Spleen (tissue), 11 donors: ENCODE measurements around the gene TMOD4. TPM values are rescaled to one million over a fixed set of nuclear protein-coding genes. Genes with fewer than 3 reads are reported as not detected.
A peak's percentile ranks its signal among the peaks of the same experiment; 100 is the strongest.

Experiments used
- DNase-seq: peaks from one replicate; pipeline ENCODE4 v3.0.0-alpha.2; 2020
- H3K27ac ChIP-seq, 8 donors: fragments of 200-600 bp; sonication (generic) in 7 of 8; 1 replicate in 4 of 8; 2 replicates in 4 of 8; pipeline versions ENCODE4 v1.5.0 to v1.8.0; 2016 to 2021; ENCODE audit warnings: inconsistent platforms in 4 of 8, mild to moderate bottlenecking in 4 of 8, moderate library complexity in 1 of 8
- H3K27me3 ChIP-seq, 7 donors: fragments of 200-600 bp; sonication (generic) in 6 of 7; replicated peaks in 1 of 7; 1 replicate in 4 of 7; 2 replicates in 3 of 7; pipeline versions ENCODE4 v1.5.0 to v1.8.0; 2016 to 2021; ENCODE audit warnings: inconsistent platforms in 3 of 7, mild to moderate bottlenecking in 1 of 7
- H3K36me3 ChIP-seq, 6 donors: fragments of 200-600 bp; sonication (generic) in 5 of 6; 1 replicate in 4 of 6; 2 replicates in 2 of 6; pipeline versions ENCODE4 v1.5.0 to v1.8.0; 2016 to 2021; ENCODE audit warnings: inconsistent platforms in 2 of 6
- H3K4me1 ChIP-seq, 6 donors: fragments of 200-600 bp; sonication (generic) in 5 of 6; 1 replicate in 3 of 6; 2 replicates in 3 of 6; pipeline versions ENCODE4 v1.5.0 to v1.8.0; 2016 to 2021; ENCODE audit warnings: inconsistent platforms in 3 of 6
- H3K4me3 ChIP-seq, 8 donors: fragments of 200-600 bp; sonication (generic) in 7 of 8; 1 replicate in 4 of 8; 2 replicates in 4 of 8; pipeline versions ENCODE4 v1.5.0 to v1.8.0; 2016 to 2021; ENCODE audit warnings: inconsistent platforms in 4 of 8, mild to moderate bottlenecking in 4 of 8, moderate library complexity in 2 of 8
- H3K9me3 ChIP-seq, 8 donors: fragments of 200-600 bp; sonication (generic) in 7 of 8; 1 replicate in 4 of 8; 2 replicates in 4 of 8; pipeline versions ENCODE4 v1.5.0 to v1.8.0; 2016 to 2021; ENCODE audit warnings: inconsistent platforms in 4 of 8
- CTCF ChIP-seq, 11 experiments: fragments of 200-600 bp in 7 of 11; fragments of 450-650 bp in 4 of 11; sonication (generic) in 4 of 11; IDR thresholded peaks in 8 of 11; conservative IDR thresholded peaks in 3 of 11; 1 replicate in 7 of 11; 2 replicates in 4 of 11; pipeline versions ENCODE4 v1.4.0 to v1.8.0; 2016 to 2021; ENCODE audit warnings: antibody characterized with exemption in 11 of 11, inconsistent platforms in 4 of 11, mild to moderate bottlenecking in 1 of 11
- POLR2A ChIP-seq, 3 donors: fragments of 450-650 bp; IDR thresholded peaks; one replicate each; pipeline ENCODE4 v1.5.1; 2017; ENCODE audit warnings: antibody characterized with exemption in 3 of 3, mild to moderate bottlenecking in 1 of 3
- POLR2AphosphoS5 ChIP-seq, 3 donors: sonication (generic); formaldehyde crosslinking; IDR thresholded peaks; one replicate each; pipeline ENCODE4 v1.5.1; 2017; ENCODE audit warnings: antibody characterized with exemption in 3 of 3
- WGBS, 5 donors: extraction: QIAGEN DNeasy Blood & Tissue Kit in 3 of 5; methylation state at CpG; one replicate each; pipeline versions ENCODE4 v1.1.5 to v1.1.7; 2013 to 2018; 5-methylcytosine and 5-hydroxymethylcytosine counted together
- intact Hi-C: fragments of 100-400 bp; cut with DNase I; formaldehyde crosslinking; loops from one replicate; pipeline ENCODE4 v1.15.0; 2023; ENCODE audit warnings: low total_unique reads
- polyA plus RNA-seq, 3 donors: library from polyadenylated mRNA; stranded (reverse); fragments of 200-250 nt; gene quantifications; one replicate each; pipeline ENCODE4 v1.2.1, GENCODE V29; 2013
- total RNA-seq, 7 donors: library from RNA; depleted of rRNA in 3 of 7; stranded (reverse); fragments of >200 nt in 3 of 7; fragmentation: NEBNext Ultra II Directional in 4 of 7; extraction: Animal tissue kit (Norgen Biotek cat#: 25700) in 4 of 7; gene quantifications; one replicate each; pipeline versions ENCODE4 v1.1.0 to v1.2.1, GENCODE V29; 2016 to 2021
- donor health status: healthy with polysubstance abuse.
- donor health status: DM: no; HTN: no; CAD: no; lungs with moderate emphysema.
- donor health status: DM: no; HTN: no; CAD: no.
- donor health status: Bipolar disorder and iron deficiency.
- donor health status: healthy.
- donor health status: DM: no; HTN: no; CAD: no.
- donor health status: DM: yes; HTN: yes; CAD: no.

TMOD4 gene
- total and polyA plus RNA-seq, 10 donors = 0.44 to 2.0 (median 0.76) TPM; not detected in 3

DNA sequence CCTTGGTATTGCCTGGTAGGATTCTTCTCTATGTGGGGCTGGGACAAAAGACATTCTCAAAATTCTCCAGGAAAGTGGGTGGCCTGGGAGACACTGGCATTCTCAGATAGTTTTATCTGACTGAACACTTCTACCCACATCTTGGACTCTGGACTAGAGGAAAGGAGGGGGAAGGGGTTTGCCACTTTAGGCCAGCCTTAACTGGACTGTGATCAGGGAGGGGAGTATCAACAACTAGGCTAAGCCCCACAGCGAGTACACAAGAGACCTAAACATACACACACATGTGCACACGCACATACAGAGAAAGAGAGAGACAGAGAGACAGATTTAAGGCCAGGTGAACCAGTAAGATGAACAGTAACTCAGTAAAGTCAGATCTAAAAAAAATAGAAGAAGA, 28.1 kb downstream of the TMOD4 start:
- intact Hi-C loops = no loop called here

DNA sequence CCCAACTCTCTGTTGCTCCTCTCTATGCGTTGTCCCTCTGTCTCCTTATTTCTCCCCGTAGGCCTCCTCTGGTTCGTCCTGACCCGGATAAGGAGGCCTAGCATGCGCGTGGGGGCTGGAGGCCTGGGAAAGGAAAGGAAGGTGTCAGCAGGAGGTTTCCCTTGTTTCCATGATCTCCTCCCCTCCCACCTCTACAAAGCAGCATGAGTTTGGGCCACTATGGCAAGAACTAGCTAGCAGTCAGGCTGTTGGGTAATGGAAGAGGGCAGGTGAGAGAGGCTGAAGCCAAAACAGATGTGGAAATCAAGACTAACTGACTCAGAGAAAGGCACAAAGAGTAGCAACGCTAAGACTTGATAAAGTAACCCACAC, 28.7 kb downstream of the TMOD4 start:
- H3K4me3 ChIP-seq = peak overlapping the region; percentile 64 to 90 (median 80)
- H3K36me3 ChIP-seq = no peaks in the 10 kb centered on the region
- peaks cover 0 to 18% (median 8%) of the 10 kb centered on the region in 7 donors for H3K27me3 ChIP-seq
- peak overlapping the region; percentile 48 to 78 (median 67) for H3K27ac ChIP-seq
- H3K4me1 ChIP-seq = peaks cover 6 to 42% (median 20%) of the 10 kb centered on the region in 6 donors
- intact Hi-C loops = no loop called here
- DNase-seq = no peak
- no peaks in the 10 kb centered on the region for H3K9me3 ChIP-seq
- 13 to 22% (median 20%) methylated on average over 7 of the region's 7 CpGs for WGBS, 5 donors
- no peak for TF ChIP-seq CTCF (IDR thresholded peaks at IDR 0.05 in 8 of 11, conservative IDR thresholded peaks at IDR 0.05 in 3 of 11)
- no peak for TF ChIP-seq POLR2AphosphoS5 (IDR thresholded peaks at IDR 0.05)
- no peak for TF ChIP-seq POLR2A (IDR thresholded peaks at IDR 0.05)

More for the DNA sequence above, 28.1 kb downstream of the TMOD4 start:
- Histone ChIP-seq H3K27ac (peak overlapping the region in 1 of 8 donors; percentile 76), H3K4me3 (peak overlapping the region in 1 of 8 donors; percentile 89), H3K27me3 (peaks cover 0 to 18% (median 8%) of the 10 kb centered on the region in 7 donors), H3K9me3 (no peaks in the 10 kb centered on the region), H3K36me3 (no peaks in the 10 kb centered on the region), H3K4me1 (peaks cover 6 to 37% (median 20%) of the 10 kb centered on the region in 6 donors)
- WGBS, 5 donors = 92 to 98% (median 93%) methylated on average over 2 of the region's 2 CpGs
- TF ChIP-seq POLR2AphosphoS5 (IDR thresholded peaks at IDR 0.05) = no peak
- TF ChIP-seq CTCF (IDR thresholded peaks at IDR 0.05 in 8 of 11, conservative IDR thresholded peaks at IDR 0.05 in 3 of 11) = no peak
- no peak for TF ChIP-seq POLR2A (IDR thresholded peaks at IDR 0.05)
- DNase-seq = no peak

DNA sequence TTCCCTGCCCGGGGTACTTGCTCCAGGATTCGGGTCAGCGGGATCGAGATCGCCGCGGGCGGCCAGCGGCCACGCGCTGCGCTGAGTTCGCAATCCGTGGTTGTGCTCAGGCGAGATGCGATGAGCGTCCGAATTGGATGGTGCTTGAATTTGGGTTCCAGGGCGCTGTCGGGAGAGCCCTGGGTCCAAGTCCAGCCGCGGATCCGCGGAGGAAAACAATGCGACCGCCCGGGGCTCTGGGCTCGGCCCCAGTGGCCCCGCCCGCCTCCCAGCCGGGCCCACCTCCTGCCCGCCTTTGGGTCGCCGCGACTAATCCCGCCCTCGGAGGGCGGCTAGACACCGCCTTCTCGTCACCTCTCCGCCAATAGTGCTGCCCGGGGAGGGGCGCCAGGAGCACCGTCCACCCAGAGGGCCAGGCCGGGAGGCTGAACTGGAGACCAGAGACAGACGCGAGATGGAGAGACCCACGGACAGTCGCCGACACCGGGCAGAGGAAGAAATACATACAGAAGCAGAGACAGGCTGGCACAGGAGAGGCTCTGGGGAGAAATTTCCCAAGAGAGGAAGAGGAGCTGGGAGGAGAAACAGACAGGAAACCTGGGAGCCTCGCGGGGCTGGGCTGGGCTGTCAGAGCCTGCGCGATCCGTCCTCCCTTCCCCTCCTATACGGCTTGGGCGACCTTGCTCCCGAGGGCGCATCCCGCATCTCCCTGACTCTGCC, 29.2 kb downstream of the TMOD4 start, which contains the start of gene SEMA6C:
TSS of gene SEMA6C (minus strand) at position 220 of the 720 bp plus-strand sequence. CDS start 4,010 bp downstream, outside the sequence.
- Histone ChIP-seq H3K4me1 (peaks cover 6 to 42% (median 20%) of the 10 kb centered on the region in 6 donors), H3K9me3 (no peaks in the 10 kb centered on the region), H3K36me3 (no peaks in the 10 kb centered on the region), H3K27me3 (peaks cover 0 to 18% (median 8%) of the 10 kb centered on the region in 7 donors), H3K4me3 (peak within 1 kb of the TSS; percentile 64 to 90 (median 80)), H3K27ac (peak within 1 kb of the TSS; percentile 48 to 78 (median 67))
- peak; percentile 98 for DNase-seq
- intact Hi-C loops = no loop called here
- peak in 2 of 11 experiments; percentile 15 to 38 for TF ChIP-seq CTCF (IDR thresholded peaks at IDR 0.05 in 8 of 11, conservative IDR thresholded peaks at IDR 0.05 in 3 of 11)
- peak; percentile 83 to 90 (median 89) for TF ChIP-seq POLR2AphosphoS5 (IDR thresholded peaks at IDR 0.05)
- TF ChIP-seq POLR2A (IDR thresholded peaks at IDR 0.05) = no peak
- WGBS, 5 donors = 0 to 1% (median 0%) methylated on average over 18 to 61 of the region's 61 CpGs

GRCh38 chr1:151146072-151146411, 29.7 kb downstream of the TMOD4 start:
- TF ChIP-seq POLR2AphosphoS5 (IDR thresholded peaks at IDR 0.05) (no peak), POLR2A (IDR thresholded peaks at IDR 0.05) (no peak), CTCF (IDR thresholded peaks at IDR 0.05 in 8 of 11, conservative IDR thresholded peaks at IDR 0.05 in 3 of 11) (no peak)
- peaks cover 0 to 18% (median 8%) of the 10 kb centered on the region in 7 donors for H3K27me3 ChIP-seq
- H3K9me3 ChIP-seq = no peaks in the 10 kb centered on the region
- peak overlapping the region in 7 of 8 donors; percentile 48 to 78 (median 68) for H3K27ac ChIP-seq
- 0 to 3% (median 1%) methylated on average over 15 to 26 of the region's 26 CpGs for WGBS, 5 donors
- DNase-seq = no peak
- peaks cover 6 to 42% (median 20%) of the 10 kb centered on the region in 6 donors for H3K4me1 ChIP-seq
- intact Hi-C loops = no loop called here
- peak overlapping the region; percentile 64 to 90 (median 80) for H3K4me3 ChIP-seq
- no peaks in the 10 kb centered on the region for H3K36me3 ChIP-seq
